GM21367 (cell line): ENCODE data around the gene KIAA0232.
"Not testable (repeated sequence)": the region's sequence is repeated elsewhere in the genome, so short reads cannot be mapped to it uniquely, and the experiment has no call there.

Experiments
- ATAC-seq: cut with Tn5 transposase; IDR thresholded peaks from one replicate; pipeline ENCODE4 v1.9.1; 2021; ENCODE audit not compliant: unreplicated experiment

KIAA0232 gene

DNA sequence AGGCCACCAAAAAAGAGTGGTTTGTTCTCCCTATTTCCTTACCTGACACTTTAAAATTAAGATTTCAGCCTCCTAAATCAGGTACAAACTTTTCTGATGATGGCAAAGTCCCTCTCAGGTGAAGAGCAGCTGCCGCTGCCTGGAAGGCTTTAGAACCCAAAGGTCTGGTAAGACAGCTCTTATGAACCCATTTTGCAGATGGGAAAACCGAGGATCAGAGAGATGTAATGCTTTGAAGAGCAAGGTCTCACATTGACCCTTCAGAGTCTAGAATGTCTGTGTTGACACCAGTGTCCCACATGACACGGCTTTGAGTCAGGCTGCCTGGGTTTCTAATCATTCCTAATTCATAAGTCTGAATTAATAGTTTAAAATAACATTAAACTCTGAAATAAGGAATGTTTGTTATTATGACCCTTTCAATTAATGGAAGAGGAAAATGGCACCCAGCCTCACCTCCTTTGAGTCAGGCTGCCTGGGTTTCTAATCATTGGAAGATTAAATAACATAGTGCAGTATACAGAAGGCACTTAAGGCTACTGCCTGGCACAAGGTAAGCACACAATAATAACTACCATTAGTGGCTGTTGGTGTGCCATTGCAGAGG is 27.9 kb upstream of the KIAA0232 start:
- no peak for ATAC-seq

DNA sequence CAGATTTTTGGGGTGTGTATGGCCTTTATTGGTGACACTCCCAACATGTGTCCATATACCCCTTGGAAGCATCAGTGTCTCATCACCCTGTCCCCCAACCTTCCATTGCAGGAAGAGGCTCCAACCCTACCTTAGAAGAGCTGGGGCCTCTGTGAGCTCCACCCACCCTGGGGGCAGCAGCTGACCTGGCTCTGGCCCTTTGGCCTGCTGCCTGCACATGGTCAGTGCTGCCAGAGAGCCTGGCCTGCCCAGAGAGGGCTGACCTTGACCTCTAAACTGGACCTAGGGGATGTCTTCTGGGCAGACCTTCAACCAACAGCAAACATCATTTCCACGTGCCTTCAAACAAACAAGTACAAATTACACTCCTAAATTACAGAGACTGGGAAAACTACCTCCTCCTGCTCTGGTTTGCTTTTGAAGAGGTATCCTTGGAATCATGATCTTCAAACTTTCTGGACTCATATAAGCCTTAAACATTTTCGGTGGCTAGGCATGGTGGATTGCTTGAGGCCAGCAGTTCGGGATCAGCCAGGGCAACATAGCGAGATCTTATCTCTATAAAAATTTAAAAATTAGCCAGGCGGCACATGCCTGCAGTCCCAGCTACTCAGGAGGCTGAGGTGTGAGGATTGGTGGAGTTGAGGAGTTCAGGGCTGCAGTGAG is 27.3 kb upstream of the KIAA0232 start:
- ATAC-seq, result no peak

DNA sequence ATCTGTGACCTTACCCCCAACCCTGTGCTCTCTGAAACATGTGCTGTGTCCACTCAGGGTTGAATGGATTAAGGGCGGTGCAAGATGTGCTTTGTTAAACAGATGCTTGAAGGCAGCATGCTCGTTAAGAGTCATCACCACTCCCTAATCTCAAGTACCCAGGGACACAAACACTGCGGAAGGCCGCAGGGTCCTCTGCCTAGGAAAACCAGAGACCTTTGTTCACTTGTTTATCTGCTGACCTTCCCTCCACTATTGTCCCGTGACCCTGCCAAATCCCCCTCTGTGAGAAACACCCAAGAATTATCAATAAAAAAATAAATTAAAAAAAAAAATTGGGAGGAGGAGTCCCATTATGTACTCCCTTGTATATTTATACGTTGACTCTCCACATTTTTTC is 26.2 kb upstream of the KIAA0232 start:
- ATAC-seq, result not testable (repeated sequence)

DNA sequence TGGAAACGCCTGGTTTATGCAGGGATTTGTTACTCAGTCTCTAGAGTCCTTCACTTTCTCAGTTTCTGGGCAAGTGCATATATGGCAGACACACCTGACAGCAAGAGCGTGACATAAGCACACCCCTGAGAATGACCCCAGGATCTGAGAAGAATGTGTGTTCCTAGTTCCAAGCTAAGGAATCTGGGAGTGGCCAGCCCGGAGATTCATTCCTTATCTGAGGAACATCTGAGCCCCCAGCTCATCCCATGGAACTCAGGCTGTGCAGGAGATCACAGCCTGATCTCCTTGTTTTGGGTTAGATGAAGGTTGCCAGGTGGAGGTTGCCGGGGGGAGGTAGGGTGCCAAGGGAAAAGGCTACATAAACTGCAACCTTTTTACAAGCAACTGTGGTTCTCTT is 23.8 kb upstream of the KIAA0232 start:
- no peak for ATAC-seq

DNA sequence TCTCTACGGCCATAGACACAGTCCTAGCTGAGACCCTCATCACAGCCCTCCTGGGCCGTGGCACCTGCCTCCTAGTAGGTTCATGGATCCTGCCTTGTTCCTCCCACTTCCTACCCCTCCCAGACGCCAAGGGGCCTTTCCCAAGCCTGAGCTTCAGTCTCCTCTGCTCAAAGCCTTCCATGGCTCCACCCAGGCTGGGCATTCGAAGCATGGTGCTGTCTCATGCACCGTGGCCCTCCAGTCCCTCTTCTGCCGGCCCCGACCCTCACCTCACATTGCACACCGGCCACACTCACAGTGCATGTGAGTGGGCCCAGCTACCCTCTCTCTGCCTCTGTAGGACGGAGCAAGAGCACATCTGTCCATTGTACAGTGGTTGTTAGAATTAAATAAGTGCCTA is 21.7 kb upstream of the KIAA0232 start:
- ATAC-seq, result no peak

DNA sequence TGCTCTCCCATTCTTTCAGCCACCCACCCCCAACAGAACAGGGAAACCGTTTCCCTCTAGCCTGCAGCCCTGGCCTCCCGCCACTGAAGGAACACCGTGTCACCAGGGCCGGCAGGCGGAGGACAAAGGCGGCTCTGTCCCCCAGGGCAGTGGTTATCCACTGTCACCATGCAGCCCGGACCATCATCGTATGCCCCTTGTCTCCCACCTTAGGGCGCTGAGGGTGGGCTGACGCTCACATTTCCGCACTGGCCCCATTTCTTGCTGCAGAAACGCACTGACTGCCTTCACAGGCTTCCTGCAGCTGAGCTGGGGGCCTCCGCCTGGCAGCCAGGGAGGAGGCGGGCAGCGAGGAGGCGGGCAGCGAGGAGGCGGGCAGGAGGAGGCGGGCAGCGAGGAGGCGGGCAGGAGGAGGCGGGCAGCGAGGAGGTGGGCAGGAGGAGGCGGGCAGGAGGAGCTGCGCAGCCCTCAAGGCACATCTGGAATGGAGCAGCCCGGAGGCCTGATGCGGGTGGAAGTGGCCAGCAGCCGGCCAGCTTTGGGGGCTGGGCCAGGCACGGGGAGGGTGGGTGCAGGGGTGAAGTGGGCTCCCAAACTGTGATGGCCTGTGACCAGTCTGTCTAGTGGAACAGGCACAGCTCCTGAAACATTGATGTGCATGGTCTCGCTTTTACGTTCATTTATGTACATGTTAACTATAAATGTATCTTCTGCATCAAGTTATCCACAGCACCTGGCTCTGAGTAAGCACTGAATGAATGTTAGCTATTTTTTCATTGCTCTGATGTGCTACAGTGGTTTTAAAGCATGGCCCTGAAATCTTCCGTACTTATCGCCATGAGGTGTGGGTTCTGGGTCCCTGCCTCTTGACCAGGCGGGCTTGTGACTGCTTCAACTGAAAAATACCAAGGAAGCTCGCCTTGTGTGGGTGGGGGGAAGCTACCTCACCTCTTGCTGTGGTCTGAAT is 20.6 kb upstream of the KIAA0232 start:
- no peak for ATAC-seq

DNA sequence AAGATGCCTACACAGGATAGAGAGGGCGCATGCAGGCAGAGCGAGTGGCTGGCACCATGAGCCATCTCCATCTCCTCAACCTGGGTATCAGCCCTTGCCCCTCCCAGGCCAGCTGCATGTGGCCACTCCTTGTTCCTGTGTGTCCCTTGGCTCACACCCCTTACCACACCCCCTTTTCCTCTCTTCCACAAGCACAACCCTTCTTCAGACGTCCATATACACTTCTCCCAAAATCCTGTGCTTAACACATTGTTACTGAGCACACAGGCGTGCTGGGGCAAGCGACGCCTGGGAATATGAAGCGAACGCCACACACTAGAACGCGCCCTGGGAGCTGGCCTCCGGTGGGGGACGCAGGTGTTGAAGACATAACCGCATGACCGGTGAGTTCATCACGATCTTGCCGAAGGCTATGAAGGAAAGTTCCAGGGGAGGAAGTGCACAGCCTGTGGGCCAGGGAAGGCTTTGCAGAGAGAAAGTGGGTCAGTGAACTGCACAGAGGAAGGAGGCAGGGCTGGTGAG is 19.1 kb upstream of the KIAA0232 start:
- no peak for ATAC-seq

DNA sequence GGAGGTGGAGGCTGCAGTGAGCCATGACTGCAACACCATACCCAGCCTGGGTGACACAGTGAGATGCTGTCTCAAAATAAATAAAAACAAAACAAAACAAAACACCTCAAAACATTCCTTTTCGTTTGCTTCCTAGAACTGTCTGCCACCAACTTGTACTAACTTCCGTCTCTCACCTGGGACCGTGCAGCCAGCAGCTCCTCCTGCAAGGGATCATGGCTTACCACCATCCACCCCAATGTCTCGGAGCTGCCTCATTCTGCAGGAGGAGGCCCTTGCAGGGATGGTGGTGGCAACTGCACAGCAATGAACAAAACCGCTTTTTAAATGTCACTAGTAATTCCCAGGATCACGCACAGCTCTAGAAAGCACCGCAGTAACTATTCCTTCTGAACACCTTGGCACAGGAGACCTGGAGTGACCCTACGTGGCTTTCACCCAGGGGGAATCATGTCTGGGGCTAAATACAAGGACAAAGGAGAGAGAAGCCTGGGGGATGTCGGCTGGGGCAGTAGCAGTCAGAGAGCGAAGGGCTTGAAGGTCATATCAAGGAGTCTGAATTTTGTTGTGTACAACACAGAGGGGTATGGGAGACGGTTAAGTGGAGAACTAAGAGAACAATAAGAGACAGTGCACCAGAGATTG is 17.4 kb upstream of the KIAA0232 start:
- ATAC-seq, result no peak

DNA sequence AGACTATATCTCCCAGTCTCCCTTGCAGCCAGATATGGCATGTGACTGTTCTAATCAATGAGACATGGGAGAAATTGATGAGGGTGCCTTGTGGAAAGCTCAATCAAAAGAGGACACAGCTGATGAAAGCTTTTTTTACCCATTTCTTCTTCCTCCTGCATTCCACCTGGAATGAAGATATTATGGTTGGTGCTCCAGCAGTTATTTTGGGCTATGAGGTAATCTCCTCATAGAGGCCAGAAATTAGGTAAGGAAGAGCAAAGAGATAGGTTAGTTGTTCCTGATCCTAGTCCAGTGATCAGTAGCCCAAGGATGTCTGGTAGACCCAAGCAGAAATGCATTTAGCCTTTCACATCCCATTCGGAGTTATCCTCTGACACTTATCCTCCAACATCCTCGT is 16.8 kb upstream of the KIAA0232 start:
- ATAC-seq, result no peak

DNA sequence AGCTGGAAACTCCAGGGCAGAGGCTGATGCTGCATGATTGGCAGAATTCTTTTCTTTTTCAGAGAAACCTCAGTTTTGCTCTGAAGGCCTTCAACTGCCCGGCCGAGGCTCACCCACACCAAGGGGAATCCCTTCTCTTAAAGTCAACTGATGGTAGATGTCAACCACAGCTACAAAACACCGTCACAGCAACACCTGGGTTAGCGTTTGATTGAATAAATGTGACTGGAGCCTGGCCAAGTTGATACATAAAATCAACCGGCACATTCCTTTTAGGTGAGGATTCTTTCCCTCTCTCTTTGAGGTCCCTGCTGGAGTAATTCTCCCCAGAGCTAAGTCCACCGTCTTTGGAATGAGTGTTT is 15.2 kb upstream of the KIAA0232 start:
- no peak for ATAC-seq

DNA sequence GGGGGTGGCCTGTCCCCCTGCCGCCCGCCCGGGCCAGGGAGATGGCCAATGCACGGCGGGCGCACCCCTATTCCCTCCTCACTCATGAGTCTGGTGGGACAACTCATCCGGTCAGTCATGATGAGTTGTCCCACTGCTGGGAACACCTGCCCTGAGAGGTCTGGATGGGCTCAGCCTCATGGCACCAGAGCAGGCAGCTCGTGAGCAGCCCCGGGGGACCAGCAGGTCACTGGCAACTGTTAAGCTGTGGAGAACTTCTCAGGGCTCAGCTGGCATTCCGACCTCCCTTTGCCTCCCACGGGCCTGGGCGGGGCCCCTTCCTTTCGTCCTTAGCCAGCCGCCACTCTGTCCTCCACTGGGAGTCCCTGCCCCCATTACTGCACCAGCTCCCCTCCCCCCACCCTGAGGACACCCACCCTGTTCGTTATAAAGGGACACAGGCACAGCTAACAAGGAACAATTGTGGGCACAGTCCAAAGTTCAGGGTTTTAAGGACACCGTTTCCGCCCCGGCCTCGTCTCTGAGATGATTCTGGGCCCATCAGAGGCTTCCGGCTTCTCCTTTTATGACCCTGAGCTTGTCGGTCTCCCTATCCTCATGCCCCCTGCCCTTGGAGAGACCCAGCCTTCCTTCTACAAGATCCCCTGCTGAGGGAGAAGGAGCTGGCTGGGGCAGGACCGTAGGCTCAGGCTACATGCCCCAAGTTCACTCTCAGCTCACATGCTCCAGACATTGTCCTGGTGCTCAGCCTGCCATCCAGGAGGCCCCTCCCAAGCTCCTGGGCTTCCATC is 14.6 kb upstream of the KIAA0232 start:
- ATAC-seq, result no peak

DNA sequence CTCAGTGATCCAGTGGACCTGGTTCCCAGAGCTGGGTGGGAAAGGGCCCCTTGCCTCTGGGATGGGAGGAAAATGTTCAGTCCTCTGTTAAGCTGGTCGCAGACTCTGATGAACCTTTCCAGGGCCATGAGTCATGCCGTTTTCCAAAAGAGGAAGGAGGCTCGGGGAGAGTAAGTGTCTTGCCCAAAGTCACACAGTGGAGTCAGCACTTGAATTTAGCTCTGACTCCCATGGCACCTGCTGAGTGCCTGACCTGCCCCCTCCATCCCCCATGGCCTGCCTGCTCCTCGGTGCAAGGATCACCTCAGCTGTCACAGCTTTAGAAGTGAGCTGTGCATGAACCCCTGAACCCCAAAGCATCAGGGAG is 14.0 kb upstream of the KIAA0232 start:
- no peak for ATAC-seq

DNA sequence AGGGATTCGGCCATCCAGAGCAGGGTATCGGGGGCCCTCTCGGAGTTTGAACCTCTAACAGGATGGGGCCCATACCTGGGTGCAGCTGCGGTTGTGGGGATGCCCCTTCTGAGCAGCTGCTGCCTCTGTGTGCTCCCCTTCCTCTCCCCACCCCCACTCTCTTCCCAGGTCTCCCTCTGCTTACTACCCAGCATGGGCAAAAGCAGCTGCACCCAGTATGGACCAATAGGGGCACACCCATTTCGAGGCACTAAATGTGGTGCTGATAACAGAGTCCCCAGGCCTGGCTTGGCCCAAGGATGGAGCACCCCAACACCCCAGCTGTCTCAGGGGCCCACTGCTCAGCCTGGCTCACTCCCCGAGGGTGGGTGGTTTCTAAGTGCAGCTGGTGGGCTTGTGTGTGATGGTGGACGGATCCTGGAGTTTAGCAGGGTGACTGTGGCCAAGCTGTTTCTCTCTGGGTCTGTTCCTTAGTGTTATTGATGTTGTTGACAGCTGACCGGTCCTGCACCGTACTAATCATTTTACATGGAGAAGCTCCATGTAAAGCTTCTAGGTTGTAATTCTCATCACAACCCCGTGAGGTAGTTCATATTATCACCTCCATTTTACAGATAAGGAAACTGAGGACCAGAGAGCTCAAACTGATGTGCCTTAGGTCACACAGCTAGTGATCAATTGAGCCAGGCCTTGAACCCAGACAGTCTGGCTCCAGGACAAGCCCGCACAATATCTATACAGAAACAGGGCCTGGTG is 13.1 kb upstream of the KIAA0232 start:
- no peak for ATAC-seq

DNA sequence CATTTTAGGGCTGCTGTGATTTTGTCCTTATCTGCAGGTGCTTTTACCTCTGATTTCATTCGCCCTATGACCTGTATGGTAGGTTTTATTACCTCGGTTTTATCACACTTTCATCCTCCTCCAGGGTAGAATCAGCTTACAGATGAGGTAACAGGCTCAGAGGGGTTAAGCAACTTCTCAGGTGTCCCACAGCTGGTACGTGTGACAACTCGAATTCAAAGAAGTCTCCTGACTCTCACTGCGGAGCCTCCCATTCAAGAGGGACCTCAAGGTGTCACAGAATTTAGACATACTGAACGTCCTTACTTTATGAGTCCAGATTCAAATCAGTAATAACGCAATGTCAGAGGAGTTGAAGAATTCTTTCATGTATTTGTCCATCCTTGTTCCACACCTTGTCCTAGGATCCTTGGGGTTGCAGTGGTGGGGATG is 12.5 kb upstream of the KIAA0232 start:
- ATAC-seq, result no peak

DNA sequence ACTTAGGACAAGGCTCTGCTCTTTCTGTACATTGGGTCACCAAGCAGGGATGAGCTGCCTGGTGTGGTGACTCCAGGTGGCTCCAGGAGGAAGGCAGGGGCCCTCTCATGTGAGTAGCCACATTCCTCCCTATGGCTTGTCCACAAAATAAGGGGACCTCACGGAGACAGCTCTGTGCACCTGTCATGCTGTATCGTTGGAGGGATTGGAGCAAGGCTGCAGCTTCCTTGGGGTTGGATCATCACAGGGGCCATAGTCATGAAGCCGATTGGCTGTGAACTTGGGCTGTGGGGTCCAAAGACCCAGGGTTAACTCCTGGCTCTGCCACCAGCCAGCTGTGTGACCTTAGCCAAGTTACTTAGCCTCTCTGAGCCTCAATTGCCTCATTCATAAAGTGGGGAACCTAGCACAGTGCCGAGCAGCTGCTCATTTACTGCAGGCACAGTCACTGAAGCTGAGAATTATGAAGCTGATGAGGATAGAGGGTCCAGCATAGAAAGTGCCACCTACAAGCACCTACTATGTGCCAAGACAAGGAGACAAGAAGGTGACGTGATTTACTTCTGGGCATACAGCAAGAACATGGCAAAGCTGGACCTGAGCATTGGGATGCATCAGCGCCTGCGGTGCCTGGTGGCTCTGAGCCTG is 11.8 kb upstream of the KIAA0232 start:
- ATAC-seq, result no peak

DNA sequence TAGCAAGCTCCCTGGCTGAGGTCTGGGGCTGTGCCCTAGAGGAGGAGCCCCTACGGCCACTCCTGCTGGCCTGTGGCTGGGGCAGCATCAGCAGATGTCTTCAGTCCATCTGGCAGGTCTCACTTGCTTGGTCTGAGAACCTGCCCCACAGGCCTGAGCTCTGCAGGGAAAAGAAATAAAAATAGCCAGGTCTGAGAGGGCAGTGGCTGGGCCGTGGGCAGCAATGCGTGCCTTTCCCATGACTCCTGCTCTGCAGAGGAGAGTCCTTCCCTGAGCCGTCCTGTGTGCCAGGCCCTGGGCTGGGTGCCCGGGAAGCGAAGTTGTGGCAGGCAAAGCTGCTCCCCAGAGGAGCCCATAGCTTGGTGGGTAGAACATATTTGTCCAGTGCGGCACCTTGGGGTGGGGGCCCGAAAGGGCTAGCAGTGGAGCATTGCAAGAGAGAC is 11.3 kb upstream of the KIAA0232 start:
- no peak for ATAC-seq

DNA sequence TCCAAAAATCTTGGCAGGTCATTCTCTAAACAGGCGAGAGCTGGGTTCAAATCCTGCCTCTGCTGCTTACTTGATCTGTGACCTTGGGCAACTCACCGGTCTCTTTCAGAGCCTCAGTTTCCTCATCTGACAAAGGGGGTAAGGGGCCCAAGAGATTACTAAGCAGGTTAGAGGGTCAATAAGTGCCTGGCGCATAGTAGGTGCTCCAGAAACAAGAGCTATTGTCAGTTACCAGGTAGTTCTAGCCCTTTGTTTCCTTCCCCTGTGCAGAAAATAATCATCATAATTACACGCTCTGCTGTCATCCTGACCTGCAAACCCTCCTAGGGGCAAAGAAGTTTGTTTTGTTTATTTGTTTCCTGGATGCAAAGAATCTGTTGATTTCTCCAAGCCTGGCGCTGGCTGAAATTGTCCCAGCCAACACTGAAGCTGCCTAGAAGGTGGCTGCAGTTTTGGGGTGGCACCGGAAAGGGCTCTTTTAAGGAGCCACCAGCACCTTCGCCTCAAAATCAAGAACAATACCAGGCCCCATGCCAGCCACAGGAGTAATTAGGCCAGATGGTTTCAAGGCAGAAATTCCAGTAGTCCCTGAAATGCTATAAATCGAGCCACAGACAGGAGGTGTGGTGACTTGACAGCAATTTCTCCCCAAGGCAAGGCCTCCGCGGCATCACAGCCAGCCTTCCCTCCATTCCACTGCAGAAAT is 10.2 kb upstream of the KIAA0232 start:
- ATAC-seq, result no peak

DNA sequence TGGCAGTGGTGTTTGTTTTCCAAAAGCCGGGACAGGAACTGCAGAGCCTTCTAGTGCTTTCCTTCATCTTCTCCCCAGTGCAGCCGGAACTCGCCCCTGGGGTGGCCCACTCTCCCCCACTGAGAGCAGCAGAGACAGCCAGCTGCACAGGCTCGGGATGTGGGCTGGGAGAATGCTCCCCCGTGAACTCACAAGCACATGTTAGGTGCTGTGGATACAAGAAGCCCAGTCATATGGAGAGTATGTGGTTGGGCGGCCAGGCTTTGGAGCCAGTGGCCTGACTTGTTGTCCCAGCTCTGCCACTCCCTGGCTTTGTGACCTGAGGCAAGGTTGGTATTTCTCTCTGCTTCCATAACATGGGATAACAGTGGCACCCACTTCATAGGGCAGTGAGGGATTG is 9.4 kb upstream of the KIAA0232 start:
- ATAC-seq, result no peak
